Gastroesophageal sphincter (tissue), 3 donors: ENCODE results near the gene PLCB1.

ENCODE experiments used
- POLR2A ChIP-seq, 2 donors: fragments of 450-650 bp; IDR thresholded peaks; one replicate each; pipeline ENCODE4 v1.6.1; 2017; ENCODE audit warnings: antibody characterized with exemption in 2 of 2, mild to moderate bottlenecking in 2 of 2, moderate library complexity in 1 of 2
- TF ChIP-seq, protein P1 (sequence below), 4 experiments: fragments of 200-600 bp in 2 of 4; fragments of 450-650 bp in 2 of 4; sonication (generic) in 1 of 4; IDR thresholded peaks; one replicate each; pipeline ENCODE4 v1.5.1; 2017 to 2019; ENCODE audit warnings: antibody characterized with exemption in 4 of 4, mild to moderate bottlenecking in 2 of 4, moderate library complexity in 2 of 4

DNA sequence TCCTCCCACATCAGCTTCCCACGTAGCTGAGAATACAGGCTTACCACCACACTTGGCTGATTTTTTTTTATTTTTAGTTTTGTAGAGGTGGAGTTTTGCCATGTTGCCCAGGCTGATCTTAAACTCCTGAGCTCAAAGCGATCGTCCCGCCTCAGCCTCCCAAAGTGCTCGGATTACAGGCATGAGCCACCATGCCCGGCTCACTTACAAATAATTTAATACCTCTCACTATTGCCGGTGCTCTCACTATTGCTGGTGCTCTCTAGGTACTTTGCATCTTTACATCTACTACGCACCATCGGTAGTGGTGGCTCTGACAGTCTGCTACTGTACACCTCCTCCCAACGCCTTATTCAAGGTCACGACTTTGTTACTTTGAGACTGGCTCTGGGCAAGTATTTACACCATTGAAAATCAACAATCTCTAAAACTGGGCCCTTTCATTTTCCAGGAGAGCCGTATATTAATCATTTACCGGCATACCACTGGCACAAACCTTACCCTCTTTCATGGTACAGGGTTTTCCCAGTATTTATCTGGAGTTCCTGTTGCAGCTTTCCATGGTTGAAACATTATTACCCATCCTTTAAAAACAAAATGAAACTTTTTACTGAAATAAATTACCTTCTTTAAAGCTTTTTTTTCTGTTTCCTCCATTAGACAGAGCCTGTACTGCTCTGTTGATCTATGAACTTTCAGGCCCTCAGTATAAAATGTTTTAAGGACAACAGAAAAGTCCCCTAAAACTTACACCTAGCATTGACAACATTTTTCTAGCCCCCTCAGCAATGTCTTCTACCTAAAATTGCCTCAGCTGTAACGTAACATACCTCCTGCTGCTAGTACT, 677.3 kb downstream of the PLCB1 start:
- no peak for TF ChIP-seq POLR2A (IDR thresholded peaks at IDR 0.05)
- TF ChIP-seq, protein P1, sequence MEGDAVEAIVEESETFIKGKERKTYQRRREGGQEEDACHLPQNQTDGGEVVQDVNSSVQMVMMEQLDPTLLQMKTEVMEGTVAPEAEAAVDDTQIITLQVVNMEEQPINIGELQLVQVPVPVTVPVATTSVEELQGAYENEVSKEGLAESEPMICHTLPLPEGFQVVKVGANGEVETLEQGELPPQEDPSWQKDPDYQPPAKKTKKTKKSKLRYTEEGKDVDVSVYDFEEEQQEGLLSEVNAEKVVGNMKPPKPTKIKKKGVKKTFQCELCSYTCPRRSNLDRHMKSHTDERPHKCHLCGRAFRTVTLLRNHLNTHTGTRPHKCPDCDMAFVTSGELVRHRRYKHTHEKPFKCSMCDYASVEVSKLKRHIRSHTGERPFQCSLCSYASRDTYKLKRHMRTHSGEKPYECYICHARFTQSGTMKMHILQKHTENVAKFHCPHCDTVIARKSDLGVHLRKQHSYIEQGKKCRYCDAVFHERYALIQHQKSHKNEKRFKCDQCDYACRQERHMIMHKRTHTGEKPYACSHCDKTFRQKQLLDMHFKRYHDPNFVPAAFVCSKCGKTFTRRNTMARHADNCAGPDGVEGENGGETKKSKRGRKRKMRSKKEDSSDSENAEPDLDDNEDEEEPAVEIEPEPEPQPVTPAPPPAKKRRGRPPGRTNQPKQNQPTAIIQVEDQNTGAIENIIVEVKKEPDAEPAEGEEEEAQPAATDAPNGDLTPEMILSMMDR (IDR thresholded peaks at IDR 0.05), result no peak
